ENCODE results near the gene LAYN. TPM values are rescaled to one million over a fixed set of nuclear protein-coding genes. Genes with fewer than 3 reads are reported as not detected.

Gene LAYN
- total and polyA plus RNA-seq, 9 of the 15 experiments (the other 6 are each of a cell fraction or from before 2014, with no cell fraction given): not detected

DNA sequence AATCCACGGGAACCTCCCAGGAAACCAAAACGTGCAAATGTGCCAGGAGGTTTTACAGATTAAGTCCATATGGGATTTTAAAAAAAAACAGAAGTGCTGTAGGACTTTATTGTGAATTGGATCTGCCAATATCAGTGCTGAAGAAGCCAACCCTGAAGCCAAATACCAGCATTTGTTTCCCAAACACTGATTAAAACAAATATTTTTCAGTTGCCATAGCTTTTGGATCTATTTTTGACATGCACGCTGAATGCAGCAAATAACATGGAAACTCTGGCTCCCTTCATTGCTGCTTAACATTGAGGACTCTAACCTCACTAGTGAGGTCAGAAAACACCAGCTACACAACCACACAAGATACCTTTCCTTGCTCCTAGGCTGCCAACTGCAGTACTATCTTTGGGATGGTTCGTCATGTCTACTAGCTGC is 33.3 kb downstream of the LAYN start:
- Histone ChIP-seq H2AFZ (ENCODE audit: low read depth, low read length) (peak overlapping the region; percentile 28), H3K36me3 (ENCODE audit: control insufficient read depth, insufficient read depth, low read length) (no peaks in the 10 kb centered on the region), H3K4me3 (no peak overlapping the region), H3K9me1 (ENCODE audit: control insufficient read depth, insufficient read depth, low read length) (no peaks in the 10 kb centered on the region), H3K9me3 (replicated peaks; ENCODE audit: control insufficient read depth, insufficient read depth, low read depth, low read length) (no peaks in the 10 kb centered on the region), H3K4me2 (ENCODE audit: insufficient read depth, low read length) (no peak overlapping the region), H4K20me1 (replicated peaks; ENCODE audit: control insufficient read depth, insufficient read depth, low read length) (no peaks in the 10 kb centered on the region), H3K27ac (ENCODE audit: extremely low read depth, low read depth, low read length) (no peak overlapping the region), H3K27me3 (ENCODE audit: control insufficient read depth in 2 of 2, insufficient read depth in 2 of 2, low read length in 2 of 2) (peaks cover 3 to 7% of the 10 kb centered on the region in 2 experiments; a peak in 3 of 5 replicates), H3K4me1 (replicated peaks in 1 of 2; ENCODE audit: control insufficient read depth in 2 of 2, insufficient read depth in 2 of 2, low read length in 2 of 2) (peaks cover 0 to 5% of the 10 kb centered on the region in 2 experiments; a peak in 1 of 5 replicates), H3K79me2 (ENCODE audit: control insufficient read depth, insufficient read depth, low read length) (no peaks in the 10 kb centered on the region), H3K9ac (ENCODE audit: insufficient read depth in 1 of 2, low read depth in 2 of 2, low read length in 2 of 2) (no peak overlapping the region)
- in situ Hi-C loops (cut with MboI) (no loop called here), intact Hi-C loops (cut with micrococcal nuclease) (loop anchor here (2.0 kb wide), 1 partner anchor 119 kb away; no protein-coding TSS in a partner anchor)
- POLR2A ChIA-PET: interaction anchor here (0.7 kb wide), 1 partner anchor 574 kb away, joined by 3 read pairs; no protein-coding TSS in a partner anchor
- CTCF ChIA-PET (ENCODE audit: low intra/inter-chr PET ratio): no interaction called here
- FAIRE-seq (no peak), DNase-seq (ENCODE audit: extremely low read depth in 1 of 4, low spot score in 3 of 4) (no peak), ATAC-seq (peak; percentile 30; the same call in 1 of the 3 replicates)
- no TSS peak for BruUV-seq (replicated peaks)
- 16% methylated on average over 4 of the region's 4 CpGs for WGBS (ENCODE audit: insufficient coverage, low coverage, missing lambda C conversion rate)
- TF ChIP-seq ZNF592 (IDR thresholded peaks at IDR 0.05) (no peak), ZNF395 (CRISPR knock-in tag; IDR thresholded peaks at IDR 0.05) (no peak), RCOR1 (IDR thresholded peaks at IDR 0.05; ENCODE audit: borderline replicate concordance in 1 of 2, low read depth in 2 of 2, low read length in 2 of 2) (no peak), KLF13 (tag; IDR thresholded peaks at IDR 0.05; ENCODE audit: borderline replicate concordance, low read depth) (no peak), SMARCC2 (IDR thresholded peaks at IDR 0.05; ENCODE audit: low read depth) (no peak), SIRT6 (IDR thresholded peaks at IDR 0.05; ENCODE audit: low read depth, low read length) (no peak), HNRNPH1 (optimal IDR thresholded peaks at IDR 0.05; ENCODE audit: low read depth, low read length) (no peak), RAD21 (CRISPR knock-in tag; conservative IDR thresholded peaks at IDR 0.05 in 1 of 2, IDR thresholded peaks at IDR 0.05 in 1 of 2) (no peak), SP2 (IDR thresholded peaks at IDR 0.05; ENCODE audit: extremely low read depth, low read depth, low read length, poor library complexity, severe bottlenecking) (no peak), HDAC2 (IDR thresholded peaks at IDR 0.05) (no peak), ELF1 (tag; IDR thresholded peaks at IDR 0.05) (no peak), GATA2 (CRISPR knock-in tag; IDR thresholded peaks at IDR 0.05) (no peak), POLR2H (tag; IDR thresholded peaks at IDR 0.05; ENCODE audit: low read depth) (no peak)
- TF ChIP-seq, protein P1, sequence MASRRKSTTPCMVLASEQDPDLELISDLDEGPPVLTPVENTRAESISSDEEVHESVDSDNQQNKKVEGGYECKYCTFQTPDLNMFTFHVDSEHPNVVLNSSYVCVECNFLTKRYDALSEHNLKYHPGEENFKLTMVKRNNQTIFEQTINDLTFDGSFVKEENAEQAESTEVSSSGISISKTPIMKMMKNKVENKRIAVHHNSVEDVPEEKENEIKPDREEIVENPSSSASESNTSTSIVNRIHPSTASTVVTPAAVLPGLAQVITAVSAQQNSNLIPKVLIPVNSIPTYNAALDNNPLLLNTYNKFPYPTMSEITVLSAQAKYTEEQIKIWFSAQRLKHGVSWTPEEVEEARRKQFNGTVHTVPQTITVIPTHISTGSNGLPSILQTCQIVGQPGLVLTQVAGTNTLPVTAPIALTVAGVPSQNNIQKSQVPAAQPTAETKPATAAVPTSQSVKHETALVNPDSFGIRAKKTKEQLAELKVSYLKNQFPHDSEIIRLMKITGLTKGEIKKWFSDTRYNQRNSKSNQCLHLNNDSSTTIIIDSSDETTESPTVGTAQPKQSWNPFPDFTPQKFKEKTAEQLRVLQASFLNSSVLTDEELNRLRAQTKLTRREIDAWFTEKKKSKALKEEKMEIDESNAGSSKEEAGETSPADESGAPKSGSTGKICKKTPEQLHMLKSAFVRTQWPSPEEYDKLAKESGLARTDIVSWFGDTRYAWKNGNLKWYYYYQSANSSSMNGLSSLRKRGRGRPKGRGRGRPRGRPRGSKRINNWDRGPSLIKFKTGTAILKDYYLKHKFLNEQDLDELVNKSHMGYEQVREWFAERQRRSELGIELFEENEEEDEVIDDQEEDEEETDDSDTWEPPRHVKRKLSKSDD (conservative IDR thresholded peaks at IDR 0.05; ENCODE audit: low read length): no peak

All from K562 (cell line).